GM23338 (cell line): ENCODE data around the gene EVL.

Experiments
- CREB1 ChIP-seq: fragments of 250-450 bp; sonication (Bioruptor Pico); IDR thresholded peaks from 2 replicates; pipeline ENCODE4 v1.5.0; 2020; ENCODE audit warnings: low read depth, mild to moderate bottlenecking, moderate library complexity
- CTCF ChIP-seq, 2 experiments: fragments of 200-600 bp in 1 of 2; sonication (generic) in 1 of 2; conservative IDR thresholded peaks; 2 replicates each; pipeline versions ENCODE4 v1.5.1 to v1.6.1; 2016 to 2017; ENCODE audit warnings: antibody characterized with exemption in 2 of 2, low read depth in 2 of 2, mild to moderate bottlenecking in 2 of 2, moderate library complexity in 1 of 2
- ETS1 ChIP-seq: IDR thresholded peaks from 2 replicates; pipeline ENCODE4 v1.6.1; 2016; ENCODE audit warnings: antibody characterized with exemption
- EZH2 ChIP-seq: fragments of 200-600 bp; sonication (generic); IDR thresholded peaks from one replicate; pipeline ENCODE4 v1.8.0; 2017; ENCODE audit warnings: antibody characterized with exemption, mild to moderate bottlenecking, low read depth; ENCODE audit not compliant: unreplicated experiment
- EZH2phosphoT487 ChIP-seq: fragments of 200-600 bp; sonication (generic); IDR thresholded peaks from one replicate; pipeline ENCODE4 v1.8.1; 2018; ENCODE audit warnings: antibody characterized with exemption; ENCODE audit not compliant: unreplicated experiment
- JUNB ChIP-seq: IDR thresholded peaks from one replicate; pipeline ENCODE4 v1.6.1; 2016; ENCODE audit warnings: antibody characterized with exemption; ENCODE audit not compliant: unreplicated experiment
- NANOG ChIP-seq: IDR thresholded peaks from 2 replicates; pipeline ENCODE4 v1.6.1; 2016; ENCODE audit warnings: antibody characterized with exemption, borderline replicate concordance
- POLR2AphosphoS5 ChIP-seq: IDR thresholded peaks from 2 replicates; pipeline ENCODE4 v1.6.1; 2016; ENCODE audit warnings: antibody characterized with exemption, low read depth
- REST ChIP-seq: IDR thresholded peaks from one replicate; pipeline ENCODE4 v1.6.1; 2018; ENCODE audit warnings: antibody characterized with exemption; ENCODE audit not compliant: unreplicated experiment
- STAT1 ChIP-seq: IDR thresholded peaks from one replicate; pipeline ENCODE4 v1.6.1; 2016; ENCODE audit warnings: antibody characterized with exemption; ENCODE audit not compliant: unreplicated experiment
- ZNF114 ChIP-seq: fragments of 250-450 bp; sonication (Bioruptor Pico); IDR thresholded peaks from 2 replicates; pipeline ENCODE4 v1.5.0; 2020; ENCODE audit warnings: mild to moderate bottlenecking, moderate library complexity
- ZNF331 ChIP-seq: fragments of 250-450 bp; sonication (Bioruptor Pico); IDR thresholded peaks from 2 replicates; pipeline ENCODE4 v1.5.0; 2020; ENCODE audit warnings: low read depth, mild to moderate bottlenecking, moderate library complexity

- TF ChIP-seq CTCF (conservative IDR thresholded peaks at IDR 0.05; ENCODE audit: low read depth in 2 of 2), result no peak
- no peak for TF ChIP-seq EZH2
- TF ChIP-seq POLR2AphosphoS5, result no peak
- TF ChIP-seq CREB1 (CRISPR knock-in tag), result no peak
- TF ChIP-seq REST, result no peak
- no peak for TF ChIP-seq JUNB
- no peak for TF ChIP-seq ZNF331 (CRISPR knock-in tag)
- no peak for TF ChIP-seq NANOG
- TF ChIP-seq ZNF114 (CRISPR knock-in tag), result no peak
- TF ChIP-seq EZH2phosphoT487, result no peak
- TF ChIP-seq ETS1, result no peak
- TF ChIP-seq STAT1, result no peak
These were observed 16.9 kb downstream of the EVL start for GRCh38 chr14:100081997-100082625.
